ENCODE data around the gene CLRN1.

CLRN1 gene

DNA sequence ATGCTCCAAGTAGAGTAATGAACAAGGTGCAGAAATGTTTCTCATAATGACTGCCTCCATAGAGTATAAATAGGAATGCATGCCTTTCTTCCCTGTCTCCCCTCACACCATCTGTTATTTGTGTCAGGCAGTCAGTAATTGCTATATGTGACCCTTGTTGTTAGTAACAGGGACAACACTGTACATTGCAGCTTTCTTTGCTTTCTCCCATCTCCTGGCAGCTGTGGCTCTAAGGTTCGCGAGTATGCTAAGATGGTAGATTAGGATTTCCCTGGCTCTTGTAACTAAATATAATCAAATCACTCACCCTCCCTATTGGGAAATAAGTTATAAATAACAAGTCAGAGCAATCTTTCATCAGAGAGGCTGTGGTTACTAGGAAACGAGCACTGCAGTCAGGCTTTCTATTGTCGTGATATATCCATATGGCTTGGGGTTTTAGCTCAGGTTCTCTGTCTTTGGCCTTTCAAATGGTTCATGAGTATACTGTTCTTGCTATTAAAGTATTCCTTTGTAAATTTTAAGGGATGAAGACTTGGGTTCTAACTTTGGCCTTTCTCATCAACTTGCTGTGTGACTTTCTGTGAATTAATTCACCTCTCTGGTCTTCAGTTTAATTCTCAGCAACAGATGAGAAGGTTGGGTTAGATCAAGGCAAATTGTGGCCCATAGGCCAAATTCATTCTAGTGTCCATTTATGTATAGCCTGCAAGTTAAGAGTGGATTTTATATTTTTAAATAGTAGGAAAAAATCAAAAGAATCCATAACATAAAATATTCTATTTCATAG, 59.2 kb downstream of the CLRN1 start:
- DNase-seq: peak; percentile 97

DNA sequence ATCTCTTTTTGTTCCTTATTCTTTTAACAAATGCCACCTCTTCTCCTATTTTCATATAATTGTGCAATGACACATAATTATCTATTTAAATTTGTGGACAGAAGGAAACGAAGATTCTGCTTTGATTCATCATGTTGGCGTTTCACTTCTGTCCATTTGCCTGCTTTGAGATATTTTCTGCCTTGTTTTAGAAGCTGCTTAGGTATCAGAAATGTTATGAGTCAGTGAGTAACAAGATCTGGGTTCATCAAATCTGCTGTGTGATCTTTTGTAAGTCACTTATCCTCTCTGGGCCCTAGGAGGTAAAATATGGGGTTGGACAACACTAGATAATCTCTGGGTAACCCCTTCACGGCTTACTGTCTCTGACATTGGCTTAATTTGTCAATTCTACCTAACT, 60.0 kb downstream of the CLRN1 start:
- DNase-seq: no peak

DNA sequence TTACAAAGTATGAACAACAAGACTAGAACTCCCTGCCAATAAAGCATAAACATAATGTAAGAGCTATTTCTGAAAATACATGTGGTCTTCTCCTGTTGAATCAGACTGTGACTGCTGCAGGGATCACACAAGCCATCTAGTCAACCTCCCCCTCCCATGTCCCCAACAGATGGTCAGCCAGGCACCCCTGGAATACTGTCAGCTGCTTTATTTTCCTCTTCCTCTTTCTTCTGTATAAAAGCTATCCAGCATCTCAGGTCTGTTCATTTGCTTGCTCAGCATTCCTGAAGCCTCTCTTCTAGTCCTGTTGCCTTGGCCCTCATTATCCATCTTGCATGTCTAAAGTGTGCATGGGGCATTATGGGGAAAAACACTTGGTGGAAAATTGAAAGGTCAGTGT, 60.8 kb downstream of the CLRN1 start:
- DNase-seq: peak; percentile 55

DNA sequence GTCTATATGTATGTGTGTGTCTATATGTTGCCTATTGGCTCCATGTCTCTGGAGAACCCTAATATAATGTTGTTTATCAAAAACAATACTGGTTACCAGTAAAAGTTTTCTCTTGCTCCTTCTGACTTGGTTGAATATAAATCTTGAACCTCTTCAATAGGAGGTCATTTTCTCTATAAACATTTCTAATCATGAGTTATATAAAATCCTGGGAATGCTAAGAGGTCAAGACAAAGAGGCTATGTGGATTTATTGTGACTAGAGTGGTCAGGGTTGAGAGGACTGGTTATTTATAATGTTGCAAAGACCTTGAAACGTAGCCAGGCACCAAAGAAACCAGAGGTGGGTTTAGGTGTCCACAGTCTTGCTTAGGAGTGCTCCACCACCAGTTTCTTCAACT, 66.1 kb downstream of the CLRN1 start:
- DNase-seq: no peak

DNA sequence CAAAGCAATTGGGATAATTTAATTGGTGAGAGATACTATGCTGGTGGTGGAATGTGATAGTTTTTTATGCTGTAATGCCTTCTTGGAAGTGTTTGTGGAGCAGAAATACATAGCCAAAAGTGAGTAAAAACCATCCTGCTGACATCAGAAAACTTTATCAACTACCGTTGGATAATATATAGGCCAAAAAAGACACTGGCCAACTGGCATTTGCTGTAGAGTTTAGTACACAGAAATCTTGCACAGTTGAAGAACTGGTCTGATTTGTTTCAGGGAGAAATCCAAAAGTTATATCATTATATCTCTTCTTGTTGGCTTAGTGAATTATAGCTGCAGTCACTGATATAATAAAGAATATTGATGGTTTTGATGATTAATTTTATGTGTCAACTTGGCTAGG, 66.8 kb downstream of the CLRN1 start:
- no peak for DNase-seq

DNA sequence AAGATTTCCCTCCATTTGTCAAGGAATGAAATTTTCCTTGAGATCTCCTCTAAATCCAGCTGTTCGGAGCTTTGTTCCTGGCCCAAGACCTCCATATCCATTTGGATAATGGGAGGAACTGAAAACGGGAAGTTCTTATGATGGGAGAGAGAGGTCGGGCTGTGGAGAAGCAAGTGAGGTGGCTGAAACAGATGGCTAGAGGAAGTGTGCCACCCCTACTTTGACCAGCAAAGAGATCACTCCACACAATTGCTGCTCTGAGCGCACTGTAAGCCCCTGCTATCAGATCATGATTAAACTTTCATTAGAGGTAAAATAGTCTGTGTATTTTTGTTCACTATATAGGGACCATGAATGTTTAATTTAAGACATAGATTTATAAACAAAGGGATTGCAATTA, 67.2 kb downstream of the CLRN1 start, which contains the start of gene MINDY4B:
Gene MINDY4B (minus strand): TSS at position 101 of the 400 bp plus-strand sequence. CDS start 0 bp downstream, at position 101.
- no peak for DNase-seq

DNA sequence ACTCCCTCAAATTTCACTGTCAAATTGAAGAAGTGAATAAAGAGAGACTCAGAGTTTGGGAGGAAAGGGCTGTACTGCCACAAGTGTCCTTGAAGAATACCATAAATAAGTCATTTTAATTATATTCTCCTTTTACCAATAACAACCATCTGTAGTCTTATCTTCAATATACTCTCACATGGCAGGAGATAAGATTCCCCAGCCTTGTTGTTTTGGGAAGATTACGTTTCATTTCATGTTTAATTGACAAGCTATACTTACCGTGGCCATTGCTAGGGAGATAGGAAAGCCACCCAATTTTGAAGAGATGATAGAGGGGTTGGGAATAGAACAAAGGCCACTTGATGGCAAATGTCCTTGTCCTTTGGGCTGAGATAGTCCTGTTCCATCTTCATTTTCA, 69.5 kb downstream of the CLRN1 start:
- no peak for DNase-seq

DNA sequence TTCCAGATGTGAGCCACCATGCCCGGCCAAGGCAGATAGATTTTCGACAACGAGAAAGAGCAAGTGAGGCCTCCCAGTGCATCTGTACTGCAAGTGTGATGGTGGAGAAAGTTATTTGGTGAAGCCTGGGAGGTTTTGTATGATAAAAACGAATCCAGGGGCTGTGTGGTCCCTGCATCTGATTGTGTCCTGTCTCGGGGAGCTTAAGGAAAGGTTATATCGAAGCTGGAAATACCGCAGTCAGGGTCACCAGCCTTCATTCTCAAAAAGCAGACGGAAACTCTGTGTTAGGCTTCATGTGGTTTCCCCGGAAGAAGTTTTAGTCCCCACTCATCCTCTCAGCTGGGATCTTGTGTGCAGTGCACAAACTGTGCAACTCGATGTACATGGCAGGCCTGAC, 70.7 kb downstream of the CLRN1 start:
- DNase-seq: no peak

DNA sequence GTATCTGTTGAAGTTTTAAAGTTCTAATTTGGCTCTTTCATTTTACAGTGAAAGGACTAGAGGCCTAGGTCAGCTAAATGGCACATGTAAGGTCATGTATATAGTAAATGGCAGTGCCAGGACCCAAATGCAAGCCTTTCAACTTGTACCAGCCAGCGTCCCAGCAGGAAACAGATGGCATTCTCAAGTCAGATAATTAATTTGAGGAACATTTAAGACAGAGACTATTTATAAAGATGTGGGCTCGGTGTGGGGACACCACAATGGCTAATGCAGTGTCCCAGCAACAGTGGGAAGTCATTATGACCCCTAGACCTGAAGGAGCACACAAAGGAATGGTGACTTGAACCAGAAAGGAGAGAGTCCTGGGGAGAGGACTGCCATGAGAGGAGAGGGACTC, 73.4 kb downstream of the CLRN1 start:
- peak; percentile 14 for DNase-seq

DNA sequence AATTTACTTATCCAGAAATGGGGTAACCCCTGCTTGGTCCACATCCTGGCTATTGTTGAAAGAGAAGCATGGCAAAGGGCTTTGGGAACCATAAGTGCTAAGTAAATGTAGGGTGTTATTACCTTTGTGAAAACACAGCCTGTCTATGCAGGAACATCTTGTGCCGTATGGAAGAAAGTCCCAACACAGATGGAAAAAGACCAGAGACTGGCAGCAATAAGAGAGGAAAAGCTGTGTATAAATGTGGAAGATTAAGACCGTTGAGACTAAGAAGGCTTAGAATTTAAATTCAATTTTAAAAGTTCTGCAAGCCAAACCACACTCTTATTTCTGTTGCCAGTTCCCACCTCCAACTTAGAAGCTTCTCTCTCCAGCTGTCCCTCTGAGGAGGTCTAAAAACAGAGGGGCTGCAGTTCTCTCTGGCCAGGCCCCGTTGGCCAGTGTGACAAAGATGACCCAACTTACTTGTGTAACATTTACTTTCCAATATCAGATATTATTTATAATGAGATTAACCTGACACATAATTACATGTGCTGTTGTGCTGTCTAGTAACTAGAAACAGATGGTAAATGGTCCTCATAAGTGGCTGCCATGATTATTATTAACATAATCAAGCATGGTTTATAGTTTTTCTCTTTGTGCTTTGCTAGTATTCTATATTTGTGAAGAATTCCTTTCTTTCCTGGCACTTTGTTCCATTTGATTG, 74.3 kb downstream of the CLRN1 start:
- no peak for DNase-seq

DNA sequence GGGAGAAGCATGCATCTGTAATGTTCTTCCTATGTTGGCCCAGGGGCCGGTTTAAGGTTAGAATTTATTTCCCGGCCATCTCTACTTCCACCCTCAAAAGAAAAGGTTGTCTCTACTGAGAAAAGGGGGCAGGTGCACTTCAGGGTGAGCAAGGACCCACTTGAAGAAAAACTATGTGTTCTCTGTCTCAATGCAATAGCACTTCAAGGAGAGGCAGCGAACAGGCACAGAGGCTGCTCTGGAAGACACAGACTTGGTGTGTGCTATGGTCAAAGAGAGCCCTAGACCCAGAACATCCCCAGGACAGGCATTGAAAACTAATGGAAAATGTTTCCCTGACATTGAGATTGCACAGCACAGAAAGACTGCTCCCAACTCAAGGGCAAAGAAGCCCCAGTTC, 74.9 kb downstream of the CLRN1 start:
- DNase-seq: no peak

DNA sequence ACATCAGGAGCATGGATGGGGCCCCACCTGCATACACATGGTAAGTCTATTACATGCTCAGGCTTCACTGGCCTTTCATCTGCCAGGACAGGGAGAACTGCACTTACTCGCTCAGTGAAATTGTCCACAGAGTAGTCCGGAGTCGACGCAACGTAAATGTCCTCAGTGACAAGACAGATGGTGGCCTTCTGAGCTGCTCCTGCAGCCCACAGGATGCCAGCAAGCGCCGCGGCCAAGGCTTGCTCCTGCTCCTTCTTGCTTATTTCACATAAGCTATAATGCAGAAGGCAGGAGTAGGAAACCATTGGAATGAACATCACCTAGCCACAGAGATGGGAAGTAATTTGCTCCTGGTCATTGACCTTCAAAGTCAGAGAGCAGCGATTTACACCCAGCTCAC, 81.7 kb downstream of the CLRN1 start:
- DNase-seq: no peak

DNA sequence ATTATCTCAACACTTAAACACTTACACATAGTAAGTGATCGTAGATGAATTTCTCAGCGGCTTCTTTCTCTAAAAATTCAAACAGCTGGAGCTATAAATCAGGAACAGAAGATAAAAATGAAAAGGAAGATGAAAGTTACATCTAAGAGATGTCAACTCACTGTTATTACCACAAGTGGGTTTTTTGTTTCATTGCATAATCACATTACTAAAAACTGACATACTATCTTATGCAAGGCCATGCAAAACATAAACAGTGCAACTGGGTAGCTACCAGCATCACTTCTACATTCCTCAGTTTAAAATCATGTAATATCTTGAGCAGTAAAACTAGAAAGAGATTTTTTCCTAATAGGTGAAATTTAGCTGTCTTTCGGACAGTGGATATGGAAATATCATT, 82.2 kb downstream of the CLRN1 start:
- DNase-seq: no peak

DNA sequence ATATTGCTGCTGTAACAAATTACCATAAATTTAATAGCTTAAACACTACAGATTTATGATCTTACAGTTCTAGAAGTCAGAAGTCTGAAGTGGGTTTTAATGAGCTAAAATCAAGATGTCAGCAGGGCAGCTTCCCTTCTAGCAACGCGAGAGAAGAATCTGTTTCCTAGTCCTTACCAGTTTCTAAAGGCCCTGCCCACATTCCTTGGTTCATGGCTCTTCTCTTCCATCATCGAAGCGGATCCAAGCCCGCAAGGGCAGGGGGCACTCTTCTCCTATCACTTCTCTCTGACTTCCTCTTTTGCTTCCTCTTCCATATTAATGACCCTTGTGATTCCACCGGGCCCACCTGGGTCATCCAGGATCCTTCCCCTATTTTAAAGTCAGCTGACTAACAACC, 83.4 kb downstream of the CLRN1 start:
- DNase-seq: no peak

DNA sequence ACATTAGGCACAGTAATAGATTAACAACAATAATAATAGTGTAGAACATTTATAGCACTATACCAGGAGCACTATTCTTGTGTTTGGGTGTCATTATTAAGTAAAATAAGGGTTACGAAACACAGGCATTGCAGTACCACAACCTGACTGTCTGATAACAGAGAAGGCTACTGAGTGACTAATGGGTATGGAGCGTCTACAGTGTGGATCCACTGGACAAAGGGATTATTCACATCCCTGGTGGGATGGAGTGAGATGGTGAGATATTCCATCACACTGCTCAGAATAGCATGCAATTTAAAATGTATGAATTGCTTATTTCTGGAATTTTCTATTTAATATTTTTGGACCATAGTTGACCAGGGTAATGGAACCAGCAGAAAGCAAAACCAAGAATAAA, 85.5 kb downstream of the CLRN1 start:
- DNase-seq: no peak

DNA sequence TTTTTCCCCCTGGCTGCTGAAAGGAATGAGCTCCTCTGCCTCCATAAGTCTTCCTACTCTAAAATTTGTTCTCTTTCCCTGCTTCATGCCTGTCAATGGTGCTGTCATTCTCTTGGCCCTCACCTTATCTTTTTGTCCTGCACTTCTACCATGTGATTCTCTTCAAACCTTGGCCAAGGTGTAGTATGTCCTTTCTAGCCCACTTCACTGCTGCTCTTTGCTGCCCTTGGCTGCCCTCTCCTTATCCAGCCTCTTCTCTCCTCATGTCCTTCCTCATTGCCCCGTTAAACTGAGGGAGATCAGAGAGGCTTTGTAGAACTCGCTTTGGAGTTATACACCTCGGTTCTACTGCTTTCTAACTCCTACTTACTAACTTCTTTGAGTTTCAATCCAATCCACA, 87.0 kb downstream of the CLRN1 start:
- no peak for DNase-seq

DNA sequence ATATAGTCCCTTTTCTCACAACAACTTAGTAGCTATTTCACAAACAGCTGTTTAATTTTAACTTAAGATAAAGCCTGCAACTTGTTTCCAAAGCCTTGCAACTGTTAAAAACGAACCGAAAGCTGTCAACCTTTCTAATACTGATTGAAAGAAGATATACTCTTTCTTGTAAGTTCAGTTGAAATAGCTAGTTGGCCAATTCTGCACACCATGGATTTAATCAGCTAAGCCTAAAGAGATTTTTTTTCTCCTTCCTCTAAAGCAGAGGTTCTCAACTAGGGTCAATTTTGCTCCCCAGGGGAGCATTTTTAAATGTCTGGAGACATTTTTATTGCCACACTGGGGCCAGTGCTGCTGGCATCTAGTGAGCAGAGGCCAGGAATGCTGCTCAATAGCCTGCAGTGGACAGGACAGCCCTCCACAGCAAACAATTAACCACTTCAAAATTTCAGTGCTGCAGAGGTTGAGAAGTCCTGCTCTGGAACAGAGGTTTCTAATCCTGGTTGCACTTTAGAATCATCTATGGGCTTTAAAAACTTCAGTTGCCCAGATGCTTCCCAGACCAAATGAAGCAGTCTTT, 93.4 kb downstream of the CLRN1 start:
- DNase-seq: no peak

DNA sequence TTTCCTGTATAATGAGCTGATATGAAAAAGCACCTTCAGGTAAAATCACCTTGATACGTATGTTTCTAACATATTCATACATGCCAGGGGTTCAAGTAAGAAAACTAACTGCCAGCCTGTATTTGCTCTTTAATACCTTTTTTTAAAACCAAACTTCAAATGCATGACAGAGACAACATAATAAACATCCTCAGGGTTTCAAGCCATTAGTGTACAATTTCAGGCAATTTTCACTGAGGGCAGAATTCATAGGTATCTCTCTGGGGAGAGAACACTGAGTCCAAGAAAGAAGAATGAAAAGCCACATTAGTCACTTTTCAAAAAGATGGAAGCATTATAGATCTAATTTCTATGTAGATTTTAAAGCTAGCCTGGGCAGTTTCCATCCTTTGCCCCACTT, 94.2 kb downstream of the CLRN1 start:
- DNase-seq: no peak

DNA sequence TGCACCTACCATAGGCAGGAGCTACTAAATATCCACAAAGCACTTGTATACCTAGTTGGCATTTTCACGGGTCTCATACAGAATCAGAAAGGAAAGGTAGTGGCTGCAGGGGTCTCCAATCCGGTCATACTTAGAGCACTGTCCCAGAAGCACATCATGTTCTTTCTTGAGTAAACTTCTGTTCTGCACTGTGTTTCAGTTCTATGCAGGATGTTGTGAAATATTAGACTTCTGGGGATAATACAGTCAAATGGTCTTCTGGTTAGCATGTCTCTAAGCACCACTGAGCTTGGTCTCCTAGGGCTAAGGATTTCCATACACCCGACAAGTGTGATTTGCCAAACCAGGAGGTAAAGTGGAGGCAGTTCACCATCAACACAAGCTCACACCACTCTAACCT, 95.2 kb downstream of the CLRN1 start:
- DNase-seq: no peak

DNA sequence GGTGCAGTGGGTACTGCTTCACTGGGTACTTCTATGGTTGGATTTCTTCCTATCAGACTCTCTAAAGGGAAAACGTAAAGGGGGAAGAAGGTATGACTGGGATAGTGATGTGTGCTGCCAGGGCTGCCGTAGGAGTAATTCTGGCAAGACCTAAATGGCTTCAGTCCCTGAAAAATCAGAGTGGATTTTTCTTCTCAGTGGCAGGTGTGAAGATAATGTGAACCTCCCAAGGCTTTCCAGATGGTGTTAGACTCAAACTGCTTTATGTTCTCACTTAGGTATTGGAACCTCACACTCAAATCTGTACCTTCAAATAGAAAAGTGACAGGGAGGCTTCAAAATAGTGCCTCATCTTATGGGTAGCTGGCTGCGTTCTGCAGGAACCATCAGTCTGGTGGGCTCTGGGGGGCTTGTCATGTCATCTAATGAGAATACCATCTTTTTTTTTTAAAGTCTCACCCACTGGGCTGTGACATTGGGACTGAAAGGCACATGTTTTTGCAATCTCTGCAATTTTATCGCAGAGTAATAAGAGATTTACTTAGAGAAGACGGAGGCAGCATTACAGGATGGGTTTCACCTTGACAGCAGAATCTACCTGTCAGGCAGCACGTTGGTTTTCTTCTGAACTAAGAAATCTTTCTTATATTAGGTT, 95.8 kb downstream of the CLRN1 start:
- no peak for DNase-seq
